Activated effector memory CD4-positive, alpha-beta T cell treated with Interleukin-2 at 50 U/mL for 16 hours (primary cell): Measurements from ENCODE around the gene ATP2C2.

ENCODE experiments used
- DNase-seq: peaks from one replicate; pipeline ENCODE4 v3.0.0-alpha.2; 2020

Gene ATP2C2

GRCh38 chr16:84455031-84455430 lies 86.7 kb downstream of the ATP2C2 start:
- DNase-seq = no peak

- no peak for DNase-seq
Observed at GRCh38 chr16:84458606-84459532, 90.5 kb downstream of the ATP2C2 start.

- no peak for DNase-seq
Observed at GRCh38 chr16:84459533-84459894, 91.2 kb downstream of the ATP2C2 start.

- DNase-seq = no peak
Observed at GRCh38 chr16:84459941-84460405, 91.6 kb downstream of the ATP2C2 start.

- DNase-seq = no peak
Observed at GRCh38 chr16:84460406-84461028, 92.2 kb downstream of the ATP2C2 start.

- no peak for DNase-seq
Observed at GRCh38 chr16:84461029-84461412, 92.7 kb downstream of the ATP2C2 start.

- no peak for DNase-seq
Observed at GRCh38 chr16:84461413-84462295, 93.3 kb downstream of the ATP2C2 start.

- DNase-seq = no peak
Observed at GRCh38 chr16:84462296-84463210, 94.2 kb downstream of the ATP2C2 start.

GRCh38 chr16:84463221-84463620 lies 94.9 kb downstream of the ATP2C2 start:
- no peak for DNase-seq

GRCh38 chr16:84464116-84464515 lies 95.8 kb downstream of the ATP2C2 start:
- DNase-seq = no peak

- DNase-seq = no peak
Observed at GRCh38 chr16:84465154-84465553, 96.8 kb downstream of the ATP2C2 start.

GRCh38 chr16:84466692-84467091 lies 98.4 kb downstream of the ATP2C2 start:
- no peak for DNase-seq

GRCh38 chr16:84467256-84467655 lies 98.9 kb downstream of the ATP2C2 start:
- no peak for DNase-seq

- no peak for DNase-seq
Observed at GRCh38 chr16:84467709-84468108, 99.4 kb downstream of the ATP2C2 start.

GRCh38 chr16:84471316-84471715 lies 103.0 kb downstream of the ATP2C2 start:
- no peak for DNase-seq

GRCh38 chr16:84471966-84472365 lies 103.6 kb downstream of the ATP2C2 start:
- no peak for DNase-seq

GRCh38 chr16:84475643-84476240 lies 107.4 kb downstream of the ATP2C2 start:
- DNase-seq = no peak

- DNase-seq = no peak
Observed at GRCh38 chr16:84476401-84476800, 108.1 kb downstream of the ATP2C2 start.

- no peak for DNase-seq
Observed at GRCh38 chr16:84477661-84478060, 109.3 kb downstream of the ATP2C2 start.

GRCh38 chr16:84478172-84478947 lies 110.0 kb downstream of the ATP2C2 start:
- DNase-seq = no peak
